GM18517 (cell line): ENCODE results near the gene ARL8A.
"Not testable (repeated sequence)": the region's sequence is repeated elsewhere in the genome, so short reads cannot be mapped to it uniquely, and the experiment has no call there.

Source experiments
- ATAC-seq: cut with Tn5 transposase; IDR thresholded peaks from one replicate; pipeline ENCODE4 v1.9.1; 2021; ENCODE audit warnings: mild to moderate bottlenecking, moderate library complexity; ENCODE audit not compliant: unreplicated experiment

The ARL8A gene

DNA sequence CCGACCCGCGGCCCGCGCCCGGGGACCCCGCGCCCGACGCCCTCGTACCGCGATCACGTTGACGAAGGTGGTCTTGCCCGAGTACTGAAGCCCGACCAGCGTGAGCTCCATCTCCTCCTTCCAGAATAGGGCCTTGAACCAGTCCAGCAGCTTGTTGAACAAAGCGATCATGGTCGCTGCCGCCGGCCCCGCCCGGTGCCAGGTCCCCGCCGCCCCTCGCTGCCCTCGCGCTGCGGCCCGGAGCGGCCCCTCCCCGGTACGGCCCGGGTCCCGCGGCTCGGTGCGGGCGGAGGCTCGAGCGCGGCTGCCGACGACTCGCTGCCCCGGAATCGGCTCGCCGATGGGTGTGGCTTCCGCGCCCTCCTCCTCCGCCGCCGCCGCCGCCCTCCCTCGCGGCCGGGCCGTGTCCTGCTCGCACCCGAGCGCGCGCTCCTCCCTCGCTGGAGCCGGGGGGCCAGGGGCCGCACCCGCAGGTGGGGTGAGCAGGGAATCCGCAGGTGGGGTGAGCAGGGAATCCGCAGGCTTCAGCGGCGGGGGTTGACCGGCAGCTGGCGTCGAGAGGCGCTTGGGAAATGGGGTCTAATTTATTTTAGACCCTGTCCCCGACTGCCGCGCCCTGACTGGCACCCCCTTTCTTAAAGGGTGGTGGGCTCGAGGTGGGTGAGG lies at the start of gene ARL8A:
Gene ARL8A, minus strand, starts transcription at position 336 of the 666 bp plus-strand sequence. Its CDS starts 165 bp downstream, at position 171.
- peak; percentile 30 for ATAC-seq

DNA sequence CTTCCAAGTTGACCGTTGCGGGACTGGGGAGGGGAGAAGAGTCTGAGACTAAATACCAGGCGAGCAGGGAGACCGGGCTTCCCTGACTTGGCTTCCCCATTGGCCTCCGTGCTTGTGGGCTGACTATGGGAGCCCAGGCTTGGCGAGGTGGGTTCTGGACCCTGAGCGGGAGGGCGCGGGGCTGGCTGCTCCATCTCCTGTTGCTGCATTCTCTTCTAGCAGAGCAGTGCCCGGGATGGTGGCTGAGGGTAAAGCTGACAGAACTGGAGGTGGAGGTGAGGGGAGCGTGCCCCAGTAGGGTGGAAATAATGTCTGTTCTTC lies 49.8 kb upstream of the ARL8A start:
- no peak for ATAC-seq

DNA sequence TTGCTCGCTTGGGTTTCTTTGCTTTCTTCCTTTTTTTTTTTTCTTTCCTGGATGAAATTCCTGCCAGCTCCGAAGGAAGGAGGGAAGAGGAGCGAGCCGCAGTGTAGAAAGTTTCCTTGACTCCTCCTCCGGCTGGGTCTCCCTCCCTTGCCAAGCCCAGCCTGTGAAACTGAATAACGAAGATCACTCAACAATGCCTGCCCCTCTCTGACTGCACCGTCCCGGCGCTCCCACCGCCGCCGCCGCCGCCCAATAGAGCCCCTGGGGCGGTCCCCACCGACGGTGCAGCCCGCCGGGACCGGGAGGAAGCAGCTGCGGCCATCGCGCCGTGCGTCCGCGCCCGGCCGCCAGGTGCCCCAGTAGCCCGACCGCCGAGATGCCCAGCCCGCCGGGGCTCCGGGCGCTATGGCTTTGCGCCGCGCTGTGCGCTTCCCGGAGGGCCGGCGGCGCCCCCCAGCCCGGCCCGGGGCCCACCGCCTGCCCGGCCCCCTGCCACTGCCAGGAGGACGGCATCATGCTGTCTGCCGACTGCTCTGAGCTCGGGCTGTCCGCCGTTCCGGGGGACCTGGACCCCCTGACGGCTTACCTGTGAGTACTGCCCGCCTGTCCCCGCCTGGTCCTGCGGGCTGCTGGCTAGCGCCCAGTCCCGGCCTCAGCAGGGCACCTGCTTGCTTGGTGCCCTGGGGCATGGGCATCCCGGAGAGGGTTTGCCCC lies 49.2 kb upstream of the ARL8A start, which contains the start of gene LGR6:
Gene LGR6, plus strand, starts transcription at position 186 of the 714 bp plus-strand sequence. Its CDS starts 191 bp downstream, at position 377.
- ATAC-seq: no peak

DNA sequence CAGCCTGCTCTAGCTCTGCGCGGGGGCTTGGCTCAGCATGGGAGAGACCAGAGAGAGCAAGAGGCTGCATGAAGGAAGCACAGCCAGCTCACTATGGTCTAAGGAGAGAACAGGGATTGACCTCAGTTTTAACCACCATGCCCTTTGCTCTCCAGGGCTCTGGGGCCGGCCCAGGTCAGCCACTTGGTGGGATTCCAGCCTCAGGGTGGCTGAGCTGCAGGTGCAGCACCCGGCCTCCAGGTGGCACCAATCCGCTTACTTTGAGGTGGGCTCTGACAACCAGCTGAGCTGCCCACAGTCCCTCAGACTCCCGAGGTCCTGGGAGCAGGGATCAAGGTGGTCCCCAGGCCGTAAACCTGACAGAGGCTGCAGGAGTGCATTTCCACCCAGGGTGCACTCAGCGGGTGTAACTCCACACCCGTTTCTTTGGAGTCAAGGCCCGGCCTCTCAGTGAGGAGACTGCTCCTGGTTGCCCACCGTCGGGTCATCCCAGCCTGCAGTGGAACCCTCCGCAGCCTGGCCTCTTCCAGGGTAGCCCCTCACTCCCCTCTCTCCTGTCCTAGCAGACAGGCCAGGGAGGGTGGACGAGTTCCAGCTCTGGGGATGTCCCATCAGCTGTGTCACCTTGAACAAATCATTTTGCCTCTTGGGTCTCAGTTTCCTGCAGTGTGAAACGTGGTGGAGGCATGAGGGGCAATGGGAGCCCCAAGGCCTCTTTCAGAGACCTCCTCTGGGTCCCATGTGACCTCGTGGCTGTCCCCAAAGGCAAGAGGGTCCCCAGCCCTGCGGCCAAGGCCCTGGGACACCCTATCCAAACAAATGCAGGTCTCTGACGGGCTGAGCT lies 48.5 kb upstream of the ARL8A start:
- no peak for ATAC-seq

DNA sequence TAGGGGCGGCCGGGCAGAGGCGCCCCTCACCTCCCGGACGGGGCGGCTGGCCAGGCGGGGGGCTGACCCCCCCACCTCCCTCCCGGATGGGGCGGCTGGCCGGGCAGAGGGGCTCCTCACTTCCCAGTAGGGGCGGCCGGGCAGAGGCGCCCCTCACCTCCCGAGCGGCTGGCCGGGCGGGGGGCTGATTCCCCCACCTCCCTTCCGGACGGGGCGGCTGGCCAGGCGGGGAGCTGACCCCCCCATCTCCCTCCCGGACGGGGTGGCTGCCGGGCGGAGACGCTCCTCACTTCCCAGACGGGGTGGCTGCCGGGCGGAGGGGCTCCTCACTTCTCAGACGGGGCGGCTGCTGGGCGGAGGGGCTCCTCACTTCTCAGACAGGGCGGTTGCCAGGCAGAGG lies 46.9 kb upstream of the ARL8A start:
- ATAC-seq: not testable (repeated sequence)

DNA sequence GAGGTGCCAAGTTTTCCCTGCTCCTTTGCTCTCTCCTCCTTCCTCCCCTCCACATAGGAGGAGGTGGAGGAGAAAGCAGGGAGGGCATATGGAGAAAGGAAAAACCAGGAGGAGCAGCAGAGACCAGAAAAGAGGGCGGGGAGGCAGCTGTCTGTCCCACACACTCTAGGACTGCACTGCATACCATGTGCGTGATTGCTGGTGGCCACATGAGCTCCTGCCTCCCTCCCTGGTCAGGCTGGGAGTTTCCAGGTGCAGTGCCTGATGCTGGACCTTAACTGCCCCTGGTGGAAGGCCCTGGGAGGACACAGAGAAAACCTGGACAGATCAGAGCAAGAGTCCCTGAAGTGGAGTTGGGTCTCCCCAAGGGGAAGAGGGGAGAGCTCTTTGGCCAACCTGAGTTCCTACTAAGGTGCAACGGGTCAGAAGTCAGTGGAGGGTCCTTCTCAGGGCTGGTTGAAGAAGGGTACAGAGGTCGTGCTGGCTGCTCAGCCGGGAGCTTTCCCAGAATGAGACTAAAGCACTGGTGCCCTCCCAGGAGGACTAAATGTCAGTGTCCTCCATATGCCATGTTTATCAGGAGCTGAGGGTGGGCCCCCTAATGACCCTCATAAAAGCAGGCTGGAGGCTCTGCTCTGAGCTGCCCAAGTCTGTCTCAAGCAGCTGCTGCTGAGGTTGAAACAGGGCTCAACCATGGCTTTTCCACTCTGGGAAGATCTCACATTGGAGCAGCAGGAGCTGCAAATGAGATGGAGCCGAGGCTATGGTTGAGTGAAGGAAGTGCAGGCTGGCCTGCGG lies 45.6 kb upstream of the ARL8A start:
- no peak for ATAC-seq

DNA sequence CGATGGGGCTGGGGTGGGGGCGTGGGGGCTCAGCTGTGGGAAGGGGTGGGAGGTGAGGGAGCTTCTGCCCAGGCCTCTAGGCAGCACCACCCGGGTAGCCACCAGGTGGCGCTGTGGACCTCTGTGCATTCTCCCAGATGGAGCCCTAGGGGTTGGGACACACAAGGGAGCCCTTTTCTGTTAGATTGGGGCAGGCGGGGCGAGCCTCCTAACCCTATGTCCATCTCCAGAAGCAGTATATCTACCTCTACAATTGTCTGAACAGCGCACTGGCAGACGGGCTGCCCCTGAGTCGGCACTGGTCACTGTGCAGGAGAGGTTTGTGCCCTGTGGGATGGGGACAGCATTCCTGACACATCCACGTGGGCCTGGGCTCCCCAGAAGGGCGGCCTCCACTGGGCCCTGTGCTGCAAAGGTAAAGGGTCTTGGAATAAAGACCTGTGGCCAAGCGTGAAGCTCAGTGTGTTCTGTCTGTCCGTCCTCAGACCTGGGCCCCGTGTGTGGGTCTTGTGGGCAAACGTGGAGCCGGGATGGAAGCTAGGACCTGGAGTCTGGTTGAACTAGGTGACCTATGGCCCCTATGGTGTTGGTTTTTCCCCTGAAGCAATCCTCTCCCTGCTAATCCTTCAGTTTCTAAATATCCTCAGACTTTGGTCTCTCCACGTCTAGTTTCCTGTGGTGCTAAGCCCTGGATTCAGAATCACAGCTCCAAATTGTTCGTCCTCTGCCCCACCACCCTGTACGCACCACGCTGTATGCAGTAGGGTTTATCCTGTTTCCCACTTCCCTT lies 44.7 kb upstream of the ARL8A start:
- ATAC-seq: no peak

DNA sequence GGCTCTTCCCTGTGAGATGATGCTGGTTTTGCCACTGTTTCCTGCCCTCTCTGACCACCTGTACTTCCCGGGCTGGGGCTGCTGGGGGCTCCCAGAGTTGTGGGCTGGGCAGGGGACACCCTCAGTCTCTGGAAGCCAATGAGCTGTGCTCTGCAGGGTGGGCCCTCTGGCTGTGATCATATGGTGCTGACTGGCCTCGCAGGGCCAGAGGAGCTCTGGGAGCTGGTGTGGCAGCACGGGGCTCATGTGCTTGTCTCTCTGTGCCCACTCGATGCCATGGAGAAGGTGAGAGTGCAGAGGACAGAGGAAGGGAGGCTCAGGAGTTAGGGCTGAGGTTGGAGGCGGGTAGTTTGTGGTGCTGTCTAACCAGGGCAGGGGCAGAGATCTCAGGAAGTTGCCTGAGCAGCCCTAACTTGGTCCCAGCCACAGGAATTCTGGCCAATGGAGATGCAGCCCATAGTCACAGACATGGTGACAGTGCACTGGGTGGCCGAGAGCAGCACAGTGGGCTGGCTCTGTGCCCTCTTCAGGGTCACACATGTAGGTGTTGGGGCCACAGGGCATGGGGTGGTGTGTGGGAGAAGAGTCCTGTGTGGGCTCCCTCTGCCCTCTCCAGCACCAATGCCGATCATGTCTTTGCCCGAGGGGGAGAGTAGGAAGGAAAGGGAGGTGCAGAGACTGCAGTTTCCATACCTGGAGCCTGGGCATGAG lies 43.3 kb upstream of the ARL8A start:
- no peak for ATAC-seq

DNA sequence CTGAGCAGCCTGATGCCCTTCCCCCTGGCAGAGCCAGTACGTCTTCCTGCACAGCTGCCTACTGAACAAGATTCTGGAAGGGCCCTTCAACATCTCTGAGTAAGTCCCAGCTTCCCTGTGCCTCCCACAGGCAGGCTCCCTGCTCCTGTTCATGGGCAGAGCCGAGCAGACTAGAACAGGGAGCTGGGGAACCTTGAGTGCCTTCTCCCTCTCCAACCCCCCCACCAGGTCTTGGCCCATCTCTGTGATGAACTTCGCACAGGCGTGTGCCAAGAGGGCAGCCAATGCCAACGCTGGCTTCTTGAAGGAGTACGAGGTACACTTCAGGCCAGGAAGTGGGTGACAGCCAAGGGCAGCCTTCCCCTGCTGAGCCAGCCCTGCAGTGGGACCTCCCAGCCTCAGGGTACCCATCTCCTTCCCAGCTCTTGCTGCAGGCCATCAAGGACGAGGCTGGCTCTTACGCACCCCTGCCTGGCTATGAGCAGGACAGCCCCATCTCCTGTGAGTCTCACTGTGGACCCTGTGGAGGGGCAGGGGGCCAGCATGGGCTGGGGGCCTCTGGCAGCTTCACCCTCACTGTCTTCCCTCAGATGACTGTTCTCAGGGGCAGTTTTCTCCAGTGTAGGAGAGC lies 42.6 kb upstream of the ARL8A start:
- ATAC-seq: no peak

DNA sequence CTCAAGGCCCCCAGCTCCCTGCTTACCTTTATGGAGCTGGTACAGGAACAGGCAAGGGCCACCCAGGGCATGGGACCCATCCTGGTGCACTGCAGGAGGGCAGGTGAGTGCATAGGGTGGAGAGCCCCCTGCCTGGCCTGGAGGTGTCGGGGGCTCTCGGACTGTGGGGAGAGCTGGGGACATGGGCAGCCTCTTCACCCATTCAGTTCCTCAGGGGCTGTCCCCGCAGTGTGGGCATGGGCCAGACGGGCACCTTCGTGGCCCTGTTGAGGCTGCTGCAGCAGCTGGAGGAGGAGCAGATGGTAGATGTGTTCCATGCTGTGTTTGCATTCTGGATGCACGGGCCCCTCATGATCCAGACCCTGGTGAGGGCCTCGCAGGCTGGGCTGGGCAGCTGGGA lies 41.8 kb upstream of the ARL8A start:
- no peak for ATAC-seq

DNA sequence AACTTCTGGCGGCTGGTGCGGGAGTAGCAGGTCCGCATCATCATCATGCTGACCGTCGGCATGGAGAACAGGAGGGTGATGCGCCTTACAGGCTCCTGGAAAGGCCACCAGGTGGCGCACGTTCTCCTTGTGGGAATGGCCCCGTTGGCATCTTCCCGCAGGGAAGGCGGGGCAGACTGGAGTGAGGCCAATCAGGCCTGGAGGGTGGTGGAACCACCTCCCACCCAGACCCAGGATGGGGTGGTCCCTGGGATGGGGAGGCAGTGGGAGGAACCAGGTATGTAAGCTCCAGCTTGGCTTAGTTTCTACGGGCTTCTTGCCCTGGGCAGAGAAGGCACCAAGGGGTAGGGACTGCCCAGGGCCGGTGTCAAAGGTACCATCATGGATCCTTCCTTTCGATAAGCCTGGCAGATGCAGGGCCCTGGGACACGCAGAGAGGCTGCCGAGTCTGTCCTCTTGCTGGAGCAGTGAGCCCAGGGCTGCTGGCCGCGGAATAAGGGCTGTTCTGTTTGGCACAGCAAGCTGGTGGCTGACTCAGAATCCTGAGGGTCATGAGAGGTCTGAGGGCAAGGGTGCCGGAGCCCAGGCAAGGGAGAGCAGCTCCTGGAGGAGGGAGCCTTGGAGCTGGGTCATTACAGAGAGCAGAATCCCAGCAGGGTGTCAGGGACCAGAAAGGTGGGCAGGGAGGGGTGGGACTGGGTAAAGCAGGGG lies 40.4 kb upstream of the ARL8A start:
- no peak for ATAC-seq

DNA sequence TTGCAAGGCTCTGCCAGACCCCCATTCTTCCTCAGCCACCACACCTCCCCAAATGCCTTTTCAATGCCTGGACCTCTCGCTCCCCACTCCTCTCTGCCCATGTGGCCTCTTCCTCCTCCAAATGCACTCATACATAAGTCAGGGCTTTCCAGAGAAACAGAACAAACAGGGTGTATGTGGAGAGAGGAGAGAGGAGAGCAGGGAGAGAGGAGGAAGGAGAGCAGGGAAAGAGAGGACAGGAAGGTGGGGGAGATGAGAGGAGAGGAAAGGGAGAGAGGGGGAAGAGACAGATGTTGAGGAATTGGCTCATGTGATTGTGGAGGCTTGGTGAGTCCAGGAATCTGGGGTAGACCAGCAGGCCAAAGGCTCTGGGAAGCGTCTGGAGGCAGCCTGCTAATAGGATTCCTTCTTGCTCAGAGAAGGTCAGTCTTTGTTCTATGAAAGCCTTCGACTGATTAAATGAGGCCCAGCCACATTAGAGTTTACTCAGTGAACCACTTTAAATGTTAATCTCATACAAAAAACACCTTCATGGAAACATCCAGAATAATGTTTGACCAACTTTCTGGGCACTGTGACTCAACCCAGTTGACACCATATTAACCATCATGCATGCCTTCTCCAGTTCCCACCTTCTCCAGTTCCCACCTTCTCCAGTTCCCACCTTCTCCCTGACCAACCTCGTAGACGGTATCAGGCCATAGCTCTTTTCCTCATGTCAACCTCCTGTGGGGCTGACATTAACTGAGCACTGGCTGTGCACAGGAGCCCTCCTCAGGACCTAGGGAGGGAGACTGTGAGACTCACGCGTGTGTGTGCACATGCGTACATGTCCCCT lies 37.7 kb upstream of the ARL8A start:
- no peak for ATAC-seq

DNA sequence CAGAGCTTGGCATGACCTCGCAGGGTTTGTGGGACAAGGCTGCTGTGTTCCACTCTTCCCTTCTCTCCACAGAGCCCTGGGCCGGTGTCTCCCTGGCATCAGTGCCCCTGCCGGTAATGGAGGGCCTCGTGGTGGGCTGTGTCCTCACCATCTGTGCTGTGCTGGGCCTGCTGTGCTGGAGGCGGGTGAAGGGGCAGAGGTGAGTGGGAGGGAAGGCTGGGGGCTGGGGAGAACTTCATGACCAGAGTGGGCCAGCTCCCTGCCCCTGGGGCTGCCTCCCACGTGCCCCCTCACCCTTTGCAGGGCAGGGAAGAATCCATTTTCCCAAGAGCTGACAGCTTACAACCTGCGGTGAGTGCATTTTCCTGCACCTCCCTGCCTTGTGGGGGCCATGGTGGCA lies 37.0 kb upstream of the ARL8A start:
- ATAC-seq: no peak

DNA sequence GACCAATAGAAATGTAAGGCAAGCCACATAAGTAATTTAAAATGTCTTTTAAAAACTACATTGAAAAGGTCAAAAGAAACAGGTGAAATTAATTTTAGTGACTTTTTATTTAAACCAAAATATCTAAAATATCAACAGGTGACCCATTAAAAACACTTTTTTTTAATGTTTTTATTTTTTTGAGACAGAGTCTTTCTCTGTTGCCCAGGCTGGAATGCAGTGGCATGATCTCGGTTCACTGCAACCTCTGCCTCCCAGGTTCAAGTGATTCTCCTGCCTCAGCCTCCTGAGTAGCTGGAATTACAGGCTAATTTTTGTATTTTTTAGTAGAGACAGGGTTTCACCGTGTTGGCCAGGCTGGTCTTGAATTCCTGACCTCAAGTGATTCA lies 36.2 kb upstream of the ARL8A start:
- not testable (repeated sequence) for ATAC-seq

DNA sequence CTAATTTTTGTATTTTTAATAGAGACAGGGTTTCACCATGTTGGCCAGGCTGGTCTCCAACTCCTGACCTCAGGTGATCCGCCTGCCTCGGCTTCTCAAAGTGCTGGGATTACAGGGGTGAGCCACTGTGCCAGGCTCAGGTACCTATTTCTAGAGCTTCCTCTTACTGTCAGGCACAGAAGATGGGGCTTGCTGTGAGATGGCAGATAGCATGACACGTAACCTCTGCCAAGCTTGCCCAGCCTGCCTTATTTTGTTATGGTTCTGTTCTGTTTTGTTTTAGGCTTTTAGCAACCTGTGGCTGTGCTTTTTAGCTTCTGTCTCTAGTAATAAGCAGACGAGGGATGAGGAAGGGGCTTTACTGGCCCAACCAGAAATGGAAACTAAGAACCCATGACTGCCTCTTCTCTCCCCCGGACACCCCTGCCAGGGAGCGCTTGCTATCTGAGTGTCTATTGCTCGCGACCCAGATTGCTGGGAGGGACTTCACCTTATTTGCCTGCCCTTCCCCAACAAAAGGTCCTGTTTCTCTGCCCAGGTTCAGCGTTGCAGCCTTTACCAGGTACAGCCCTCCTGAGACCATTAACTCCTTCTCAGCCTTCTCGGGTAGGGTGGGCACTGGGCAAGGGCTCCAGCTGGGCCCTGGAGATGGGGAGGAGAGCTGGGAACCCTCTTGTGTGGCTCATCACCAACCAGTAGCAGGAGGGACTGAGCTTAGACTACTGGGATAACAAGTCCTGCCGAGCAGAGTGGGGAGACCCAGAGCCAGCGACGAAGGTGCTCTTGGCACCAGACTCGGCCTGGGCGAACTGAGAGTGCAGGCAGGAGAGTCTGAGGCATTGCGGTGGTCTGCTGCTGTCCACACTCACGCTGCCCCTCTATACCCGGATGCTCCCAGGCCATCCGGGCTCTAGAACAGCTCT lies 35.6 kb upstream of the ARL8A start:
- ATAC-seq: no peak
